Esophagus (tissue), 2 donors: ENCODE measurements around the gene CDR2. TPM values are rescaled to one million over a fixed set of nuclear protein-coding genes. Genes with fewer than 3 reads are reported as not detected.

ENCODE experiments used
- H3K27ac ChIP-seq, 2 donors: one replicate each; pipeline ENCODE4 v1.5.1; 2013; ENCODE audit warnings: low read depth in 2 of 2, mild to moderate bottlenecking in 2 of 2, inconsistent platforms in 1 of 2, low read length in 1 of 2, moderate library complexity in 1 of 2
- H3K27me3 ChIP-seq, 2 donors: one replicate each; pipeline ENCODE4 v1.6.1; 2013; ENCODE audit warnings: low read length in 2 of 2, control low read depth in 1 of 2, mild to moderate bottlenecking in 1 of 2; ENCODE audit not compliant: insufficient read depth in 2 of 2, control insufficient read depth in 1 of 2
- H3K36me3 ChIP-seq, 2 donors: one replicate each; pipeline ENCODE4 v1.6.1; 2013; ENCODE audit warnings: low read length in 1 of 2; ENCODE audit not compliant: control insufficient read depth in 2 of 2, insufficient read depth in 2 of 2
- H3K4me1 ChIP-seq, 2 donors: one replicate each; pipeline ENCODE4 v1.6.1; 2013; ENCODE audit warnings: low read length in 1 of 2; ENCODE audit not compliant: control insufficient read depth in 2 of 2, insufficient read depth in 2 of 2
- H3K4me3 ChIP-seq, 2 donors: one replicate each; pipeline ENCODE4 v1.5.1; 2013; ENCODE audit warnings: low read length in 2 of 2, mild to moderate bottlenecking in 2 of 2, low read depth in 1 of 2, moderate library complexity in 1 of 2
- H3K9me3 ChIP-seq, 2 donors: one replicate each; pipeline ENCODE4 v1.6.1; 2013; ENCODE audit warnings: mild to moderate bottlenecking in 2 of 2, low read depth in 1 of 2, low read length in 1 of 2, moderate library complexity in 1 of 2; ENCODE audit not compliant: control insufficient read depth in 2 of 2, insufficient read depth in 1 of 2
- WGBS, 2 donors: extraction: QIAGEN DNeasy Blood & Tissue Kit; methylation state at CpG; one replicate each; pipeline ENCODE4 v1.1.7; 2013; 5-methylcytosine and 5-hydroxymethylcytosine counted together
- polyA plus RNA-seq, 2 donors: library from polyadenylated mRNA; stranded (reverse); fragments of 200-250 nt; gene quantifications; one replicate each; pipeline ENCODE4 v1.2.3, GENCODE V29; 2013
- donor health status: healthy with polysubstance abuse.
- donor health status: Bipolar disorder and iron deficiency.

Gene CDR2
- polyA plus RNA-seq, 2 donors, result 4.5 to 6.3 TPM

GRCh38 chr16:22381392-22381791 is 7.0 kb upstream of the CDR2 start:
- H3K27ac ChIP-seq, result no peak overlapping the region

GRCh38 chr16:22380529-22380928 is 6.1 kb upstream of the CDR2 start:
- Histone ChIP-seq H3K27me3 (no peaks in the 10 kb centered on the region), H3K4me3 (no peak overlapping the region), H3K9me3 (no peaks in the 10 kb centered on the region), H3K4me1 (no peaks in the 10 kb centered on the region), H3K27ac (no peak overlapping the region), H3K36me3 (no peaks in the 10 kb centered on the region)
- 65 to 67% methylated on average over 1 of the region's 1 CpG for WGBS, 2 donors

More at GRCh38 chr16:22381392-22381791, 7.0 kb upstream of the CDR2 start:
- no peak overlapping the region for H3K4me3 ChIP-seq
- H3K36me3 ChIP-seq, result no peaks in the 10 kb centered on the region
- H3K9me3 ChIP-seq, result no peaks in the 10 kb centered on the region
- H3K4me1 ChIP-seq, result no peaks in the 10 kb centered on the region
- H3K27me3 ChIP-seq, result no peaks in the 10 kb centered on the region

- Histone ChIP-seq H3K27me3 (no peaks in the 10 kb centered on the region), H3K27ac (no peak overlapping the region), H3K36me3 (no peaks in the 10 kb centered on the region), H3K4me3 (no peak overlapping the region), H3K4me1 (peaks cover 0 to 3% of the 10 kb centered on the region in 2 donors), H3K9me3 (no peaks in the 10 kb centered on the region)
- WGBS, 2 donors, result 97 to 98% methylated on average over 7 of the region's 7 CpGs
These were observed 5.2 kb upstream of the CDR2 start for GRCh38 chr16:22379656-22380055.

DNA sequence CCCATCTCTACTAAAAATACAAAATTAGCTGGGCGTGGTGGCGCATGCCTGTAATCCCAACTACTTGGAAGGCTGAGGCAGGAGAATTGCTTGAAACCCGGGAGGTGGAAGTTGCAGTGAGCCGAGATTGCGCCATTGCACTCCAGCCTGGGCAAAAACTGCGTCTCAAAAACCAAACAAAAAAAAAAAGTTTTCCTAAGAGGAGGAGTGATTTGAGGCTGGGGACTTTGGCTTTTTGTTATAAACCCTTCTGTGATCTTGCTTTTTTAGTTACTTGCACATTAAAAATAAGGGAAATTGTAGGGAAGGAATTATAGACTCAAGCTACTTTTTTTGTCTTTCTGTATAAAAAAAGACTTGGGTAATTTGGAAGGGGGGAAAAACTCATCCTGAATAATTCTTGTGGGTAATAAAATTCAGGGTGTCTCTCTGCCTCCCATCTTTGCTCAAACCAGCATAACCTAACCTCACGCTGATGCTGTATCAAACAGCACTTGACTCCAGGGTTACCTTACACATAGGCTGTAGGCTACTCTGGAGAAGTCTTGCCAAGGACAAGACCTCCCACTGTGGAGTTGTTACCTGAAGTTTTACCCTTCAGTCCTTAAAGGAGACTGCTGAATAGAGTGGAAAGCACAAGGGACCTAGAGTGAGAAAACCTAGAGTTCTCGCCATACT is 1.7 kb upstream of the CDR2 start:
- no peaks in the 10 kb centered on the region for H3K9me3 ChIP-seq
- 94 to 97% methylated on average over 8 of the region's 8 CpGs for WGBS, 2 donors
- H3K4me3 ChIP-seq, result no peak overlapping the region
- no peak overlapping the region for H3K27ac ChIP-seq
- H3K4me1 ChIP-seq, result peaks cover 0 to 3% of the 10 kb centered on the region in 2 donors
- no peaks in the 10 kb centered on the region for H3K36me3 ChIP-seq
- H3K27me3 ChIP-seq, result no peaks in the 10 kb centered on the region

- Histone ChIP-seq H3K27ac (peak overlapping the region; percentile 47 to 73), H3K4me1 (peaks cover 0 to 3% of the 10 kb centered on the region in 2 donors), H3K4me3 (peak overlapping the region; percentile 68 to 92), H3K27me3 (no peaks in the 10 kb centered on the region), H3K9me3 (no peaks in the 10 kb centered on the region), H3K36me3 (no peaks in the 10 kb centered on the region)
- WGBS, 2 donors, result 37 to 39% methylated on average over 28 of the region's 28 CpGs
These were observed 921 bp upstream of the CDR2 start for GRCh38 chr16:22375117-22375962.

DNA sequence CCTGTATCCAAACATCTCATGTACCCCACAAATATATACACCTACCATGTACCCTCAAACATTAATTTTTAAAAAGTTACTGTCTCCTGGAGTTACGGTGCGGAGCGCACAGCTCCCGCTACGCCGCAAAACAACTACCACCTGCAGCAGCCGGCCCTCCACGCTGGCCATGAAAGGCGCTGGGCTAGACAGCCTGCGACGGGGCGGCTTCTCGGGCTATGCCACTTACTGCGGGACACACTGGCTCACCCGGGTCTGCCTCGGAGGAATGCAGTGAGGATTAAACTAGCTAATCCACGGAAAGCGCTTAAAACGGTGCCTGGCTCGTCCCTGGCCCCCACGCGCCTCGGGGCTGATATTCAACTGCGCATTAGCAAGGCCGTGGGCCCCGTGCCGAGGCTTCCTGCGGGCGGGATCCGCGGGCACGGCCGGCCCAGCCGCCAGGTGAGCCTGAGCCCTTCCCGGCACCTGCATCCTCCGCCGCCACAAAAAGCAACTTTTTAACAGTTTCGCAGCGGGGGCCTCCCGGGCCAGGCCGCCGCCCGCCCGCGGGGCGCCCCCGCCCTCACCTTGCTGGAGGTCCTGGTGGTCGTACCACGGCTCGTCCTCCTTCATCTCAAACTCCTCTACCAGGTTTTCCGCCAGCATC is 633 bp downstream of the CDR2 start:
- Histone ChIP-seq H3K27me3 (no peaks in the 10 kb centered on the region), H3K27ac (peak overlapping the region; percentile 82 to 85), H3K4me1 (peaks cover 0 to 5% of the 10 kb centered on the region in 2 donors), H3K9me3 (no peaks in the 10 kb centered on the region), H3K36me3 (no peaks in the 10 kb centered on the region), H3K4me3 (peak overlapping the region; percentile 68 to 92)
- 1% methylated on average over 51 of the region's 51 CpGs for WGBS, 2 donors

- WGBS, 2 donors, result 27 to 30% methylated on average over 14 of the region's 14 CpGs
- Histone ChIP-seq H3K9me3 (no peaks in the 10 kb centered on the region), H3K4me3 (peak overlapping the region; percentile 68 to 92), H3K36me3 (no peaks in the 10 kb centered on the region), H3K27me3 (no peaks in the 10 kb centered on the region), H3K27ac (peak overlapping the region; percentile 47 to 82), H3K4me1 (peaks cover 0 to 5% of the 10 kb centered on the region in 2 donors)
These were observed 1.3 kb downstream of the CDR2 start for GRCh38 chr16:22372882-22373661.

GRCh38 chr16:22370038-22370820 is 4.2 kb downstream of the CDR2 start:
- peaks cover 2 to 4% of the 10 kb centered on the region in 2 donors for H3K4me1 ChIP-seq
- peak overlapping the region in 1 of 2 donors; percentile 53 for H3K27ac ChIP-seq
- H3K36me3 ChIP-seq, result no peaks in the 10 kb centered on the region
- H3K4me3 ChIP-seq, result no peak overlapping the region
- no peaks in the 10 kb centered on the region for H3K9me3 ChIP-seq
- 47 to 59% methylated on average over 2 of the region's 2 CpGs for WGBS, 2 donors
- H3K27me3 ChIP-seq, result no peaks in the 10 kb centered on the region
